Heart left ventricle (tissue), 13 donors: ENCODE measurements around the gene UNC119.

Source experiments
- POLR2A ChIP-seq, 2 donors: fragments of 450-650 bp; IDR thresholded peaks; one replicate each; pipeline ENCODE4 v1.6.1; 2017; ENCODE audit warnings: antibody characterized with exemption in 2 of 2, mild to moderate bottlenecking in 2 of 2, moderate library complexity in 2 of 2
- TF ChIP-seq, protein P1 (sequence below), 12 donors: fragments of 200-600 bp; sonication (generic) in 4 of 12; IDR thresholded peaks; one replicate each; pipeline versions ENCODE4 v1.5.0 to v1.8.0; 2018 to 2022; ENCODE audit warnings: antibody characterized with exemption in 12 of 12, mild to moderate bottlenecking in 5 of 12
- donor health status: ischemic (EF 13 %, LVEDD 7.1; RV severe dilation, severe dysfunction).
- donor health status: DM: no; HTN: yes; CAD: no.
- donor health status: DM: no; HTN: no; CAD: no.
- donor health status: ischemic (EF 25% LVEDD 6.9; RV normal size, moderate dysfunction).
- donor health status: ischemic (EF 25% LVEDD 5.7; RV mildly dilated, moderate dysfunction).
- donor health status: ischemic (EF 35%, LVEDD 5.7; RV mildly dilated, moderate dysfunction).
- donor health status: nonischemic (EF 11% LVEDD 7.7; RV severe dilation, severe dysfunction).
- donor health status: DM: yes; HTN: yes; CAD: no.
- donor health status: PGD.
- donor health status: ischemic (EF 29% LVEDD 5.4; RV normal size, mild dysfunction).
- donor health status: nonischemic (EF 23%, LVEDD 6.1; RV moderate dilation, normal function).

DNA sequence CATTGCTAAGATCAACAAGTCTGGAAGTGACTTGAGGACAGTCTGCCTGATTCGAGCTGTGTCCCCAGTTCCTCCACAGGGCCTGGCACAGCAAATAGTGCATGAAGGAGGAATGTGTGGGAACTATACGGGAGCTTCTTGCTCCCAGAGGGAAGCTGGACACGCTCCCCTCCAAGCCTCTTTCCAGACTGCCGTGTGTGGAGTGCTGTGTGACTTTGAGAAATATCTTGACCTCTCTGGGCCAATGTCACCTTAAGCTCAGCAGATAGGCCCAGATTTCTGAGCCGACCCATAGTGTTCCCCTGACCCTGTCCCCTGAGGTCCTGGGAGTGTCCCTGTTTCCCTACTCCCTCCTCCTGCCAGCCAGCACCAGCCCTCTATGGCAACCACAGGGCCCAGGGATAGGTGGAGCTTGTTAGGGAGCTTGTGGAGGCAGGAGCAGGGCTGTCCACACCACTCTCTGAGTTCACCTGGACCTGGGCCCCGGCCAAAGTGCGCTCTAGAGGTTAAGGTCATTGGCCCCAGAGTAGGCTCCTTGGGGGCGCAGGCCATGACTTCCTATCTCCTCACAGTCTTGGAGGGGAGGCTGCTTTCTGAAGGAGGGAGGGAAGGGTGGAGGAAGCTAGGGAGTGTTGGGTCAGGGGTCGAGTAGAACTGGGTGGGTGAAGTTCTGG is 52.6 kb downstream of the UNC119 start:
- TF ChIP-seq, protein P1, sequence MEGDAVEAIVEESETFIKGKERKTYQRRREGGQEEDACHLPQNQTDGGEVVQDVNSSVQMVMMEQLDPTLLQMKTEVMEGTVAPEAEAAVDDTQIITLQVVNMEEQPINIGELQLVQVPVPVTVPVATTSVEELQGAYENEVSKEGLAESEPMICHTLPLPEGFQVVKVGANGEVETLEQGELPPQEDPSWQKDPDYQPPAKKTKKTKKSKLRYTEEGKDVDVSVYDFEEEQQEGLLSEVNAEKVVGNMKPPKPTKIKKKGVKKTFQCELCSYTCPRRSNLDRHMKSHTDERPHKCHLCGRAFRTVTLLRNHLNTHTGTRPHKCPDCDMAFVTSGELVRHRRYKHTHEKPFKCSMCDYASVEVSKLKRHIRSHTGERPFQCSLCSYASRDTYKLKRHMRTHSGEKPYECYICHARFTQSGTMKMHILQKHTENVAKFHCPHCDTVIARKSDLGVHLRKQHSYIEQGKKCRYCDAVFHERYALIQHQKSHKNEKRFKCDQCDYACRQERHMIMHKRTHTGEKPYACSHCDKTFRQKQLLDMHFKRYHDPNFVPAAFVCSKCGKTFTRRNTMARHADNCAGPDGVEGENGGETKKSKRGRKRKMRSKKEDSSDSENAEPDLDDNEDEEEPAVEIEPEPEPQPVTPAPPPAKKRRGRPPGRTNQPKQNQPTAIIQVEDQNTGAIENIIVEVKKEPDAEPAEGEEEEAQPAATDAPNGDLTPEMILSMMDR (IDR thresholded peaks at IDR 0.05), result no peak
- TF ChIP-seq POLR2A (IDR thresholded peaks at IDR 0.05), result no peak
